Mesodermal cell (in vitro differentiated cells): ENCODE data around the gene TNK1.

ENCODE experiments used
- H3K27ac ChIP-seq: 2 replicates; pipeline ENCODE4 v1.7.0; 2013; ENCODE audit warnings: mild to moderate bottlenecking, low read depth, low read length, moderate library complexity; ENCODE audit not compliant: severe bottlenecking
- H3K36me3 ChIP-seq: 2 replicates; pipeline ENCODE4 v1.7.1; 2013; ENCODE audit warnings: mild to moderate bottlenecking, low read length, moderate library complexity; ENCODE audit not compliant: control insufficient read depth, insufficient read depth
- H3K4me1 ChIP-seq: one replicate; pipeline ENCODE4 v1.7.1; 2013; ENCODE audit warnings: mild to moderate bottlenecking, low read length; ENCODE audit not compliant: insufficient read depth, control insufficient read depth, poor library complexity, severe bottlenecking
- H3K4me3 ChIP-seq: 2 replicates; pipeline ENCODE4 v1.7.0; 2013; ENCODE audit warnings: low read length, control low read depth, mild to moderate bottlenecking; ENCODE audit not compliant: insufficient read depth, poor library complexity, severe bottlenecking; ENCODE audit errors: extremely low read depth
- H3K9me3 ChIP-seq: 2 replicates; pipeline ENCODE4 v1.7.1; 2013; ENCODE audit warnings: mild to moderate bottlenecking, low read length, moderate library complexity; ENCODE audit not compliant: control insufficient read depth
- WGBS, 2 experiments: methylation state at CpG; one replicate each; pipeline ENCODE4 v1.1.5; 2013; ENCODE audit warnings: missing lambda C conversion rate in 2 of 2; ENCODE audit not compliant: insufficient coverage in 2 of 2; 5-methylcytosine and 5-hydroxymethylcytosine counted together

The TNK1 gene

DNA sequence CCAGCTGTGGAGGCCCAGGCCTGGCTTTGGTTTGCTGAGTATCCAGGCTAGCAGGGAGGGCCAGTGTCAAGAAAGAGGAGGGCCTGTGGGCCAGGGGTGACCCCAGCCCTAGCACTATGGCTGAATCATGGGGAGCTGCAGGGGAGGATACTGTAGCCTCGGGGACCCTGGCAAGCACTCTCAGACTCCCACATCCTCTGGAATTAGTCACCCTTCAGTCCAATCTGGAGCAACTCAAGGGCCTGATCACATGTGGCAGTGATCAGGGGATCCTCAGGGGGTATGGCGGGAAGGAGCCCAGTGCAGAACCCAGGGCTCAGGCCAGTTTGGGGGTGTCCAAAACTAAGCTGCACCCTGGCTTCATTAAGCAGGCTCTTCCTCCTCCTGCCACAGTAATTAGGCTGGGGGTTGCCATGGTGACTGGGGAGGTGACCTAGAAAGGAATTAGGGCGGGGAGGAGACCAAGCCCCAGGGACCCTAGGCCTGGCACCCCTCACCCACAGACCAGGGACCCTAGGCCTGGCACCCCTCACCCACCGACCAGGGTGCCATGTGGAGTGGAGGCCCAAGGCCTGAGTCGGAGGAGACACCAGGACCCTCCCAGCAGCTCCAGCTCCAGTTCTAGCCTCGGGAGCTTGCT, 32.6 kb downstream of the TNK1 start:
- Histone ChIP-seq H3K4me3 (no peak overlapping the region), H3K27ac (no peak overlapping the region), H3K4me1 (peaks cover 4% of the 10 kb centered on the region), H3K36me3 (peaks cover 46% of the 10 kb centered on the region), H3K9me3 (no peaks in the 10 kb centered on the region)
- WGBS, 2 experiments: 90 to 100% methylated on average over 1 to 4 of the region's 6 CpGs

DNA sequence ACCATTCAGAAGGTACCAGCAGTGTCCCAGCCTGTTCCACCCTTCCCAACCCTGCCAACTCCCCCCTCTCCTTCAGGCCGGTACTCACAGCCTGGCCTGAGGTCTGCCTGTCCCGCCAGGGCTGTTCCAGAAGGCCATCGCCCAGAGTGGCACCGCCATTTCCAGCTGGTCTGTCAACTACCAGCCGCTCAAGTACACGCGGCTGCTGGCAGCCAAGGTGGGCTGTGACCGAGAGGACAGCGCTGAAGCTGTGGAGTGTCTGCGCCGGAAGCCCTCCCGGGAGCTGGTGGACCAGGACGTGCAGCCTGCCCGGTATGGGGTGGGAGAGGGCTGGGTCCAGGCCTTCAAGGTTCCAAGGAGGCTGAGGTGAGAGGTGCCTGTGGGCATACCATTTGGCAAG, 33.9 kb downstream of the TNK1 start:
- Histone ChIP-seq H3K4me3 (no peak overlapping the region), H3K9me3 (no peaks in the 10 kb centered on the region), H3K4me1 (peaks cover 8% of the 10 kb centered on the region), H3K36me3 (peaks cover 33% of the 10 kb centered on the region), H3K27ac (no peak overlapping the region)
- 89 to 92% methylated on average over 14 of the region's 14 CpGs for WGBS, 2 experiments

DNA sequence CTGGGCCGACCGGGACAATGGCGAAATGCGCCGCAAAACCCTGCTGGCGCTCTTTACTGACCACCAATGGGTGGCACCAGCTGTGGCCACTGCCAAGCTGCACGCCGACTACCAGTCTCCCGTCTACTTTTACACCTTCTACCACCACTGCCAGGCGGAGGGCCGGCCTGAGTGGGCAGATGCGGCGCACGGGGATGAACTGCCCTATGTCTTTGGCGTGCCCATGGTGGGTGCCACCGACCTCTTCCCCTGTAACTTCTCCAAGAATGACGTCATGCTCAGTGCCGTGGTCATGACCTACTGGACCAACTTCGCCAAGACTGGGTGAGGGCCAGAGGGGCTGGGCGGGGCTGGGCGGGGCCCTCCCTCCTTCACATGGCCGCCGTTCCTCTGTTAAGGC, 34.9 kb downstream of the TNK1 start:
- H3K9me3 ChIP-seq: no peaks in the 10 kb centered on the region
- no peak overlapping the region for H3K27ac ChIP-seq
- 95 to 96% methylated on average over 16 to 22 of the region's 23 CpGs for WGBS, 2 experiments
- peaks cover 26% of the 10 kb centered on the region for H3K36me3 ChIP-seq
- H3K4me1 ChIP-seq: peaks cover 9% of the 10 kb centered on the region
- H3K4me3 ChIP-seq: no peak overlapping the region

DNA sequence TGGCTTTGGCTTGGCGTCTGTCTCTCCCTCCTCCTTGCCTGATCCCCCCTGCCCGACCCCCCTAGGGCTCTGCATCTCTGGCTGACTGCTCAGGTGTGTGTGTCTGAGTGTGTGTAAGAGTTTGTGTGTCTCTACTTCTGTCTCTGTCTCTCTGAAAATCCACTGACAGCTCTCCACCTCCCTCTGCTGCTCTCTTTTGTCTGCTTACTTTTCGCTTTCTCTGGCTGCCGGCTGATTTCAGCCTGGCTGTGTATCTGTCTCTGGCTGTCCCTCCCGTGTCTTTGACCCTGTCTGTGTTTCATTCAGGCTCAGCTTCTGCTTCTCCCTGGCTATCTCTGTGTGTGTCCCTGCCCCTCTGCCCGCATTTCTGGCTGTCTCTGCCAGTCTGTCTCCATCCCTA, 35.4 kb downstream of the TNK1 start:
- Histone ChIP-seq H3K4me1 (peaks cover 9% of the 10 kb centered on the region), H3K4me3 (no peak overlapping the region), H3K27ac (no peak overlapping the region), H3K36me3 (peaks cover 22% of the 10 kb centered on the region), H3K9me3 (no peaks in the 10 kb centered on the region)
- WGBS, 2 experiments: 85 to 89% methylated on average over 4 of the region's 6 CpGs

DNA sequence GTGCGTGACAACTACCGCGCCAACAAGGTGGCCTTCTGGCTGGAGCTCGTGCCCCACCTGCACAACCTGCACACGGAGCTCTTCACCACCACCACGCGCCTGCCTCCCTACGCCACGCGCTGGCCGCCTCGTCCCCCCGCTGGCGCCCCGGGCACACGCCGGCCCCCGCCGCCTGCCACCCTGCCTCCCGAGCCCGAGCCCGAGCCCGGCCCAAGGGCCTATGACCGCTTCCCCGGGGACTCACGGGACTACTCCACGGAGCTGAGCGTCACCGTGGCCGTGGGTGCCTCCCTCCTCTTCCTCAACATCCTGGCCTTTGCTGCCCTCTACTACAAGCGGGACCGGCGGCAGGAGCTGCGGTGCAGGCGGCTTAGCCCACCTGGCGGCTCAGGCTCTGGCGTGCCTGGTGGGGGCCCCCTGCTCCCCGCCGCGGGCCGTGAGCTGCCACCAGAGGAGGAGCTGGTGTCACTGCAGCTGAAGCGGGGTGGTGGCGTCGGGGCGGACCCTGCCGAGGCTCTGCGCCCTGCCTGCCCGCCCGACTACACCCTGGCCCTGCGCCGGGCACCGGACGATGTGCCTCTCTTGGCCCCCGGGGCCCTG, 36.3 kb downstream of the TNK1 start:
- Histone ChIP-seq H3K9me3 (no peaks in the 10 kb centered on the region), H3K4me1 (peaks cover 9% of the 10 kb centered on the region), H3K27ac (no peak overlapping the region), H3K4me3 (no peak overlapping the region), H3K36me3 (peaks cover 18% of the 10 kb centered on the region)
- 92 to 96% methylated on average over 35 to 39 of the region's 54 CpGs for WGBS, 2 experiments

DNA sequence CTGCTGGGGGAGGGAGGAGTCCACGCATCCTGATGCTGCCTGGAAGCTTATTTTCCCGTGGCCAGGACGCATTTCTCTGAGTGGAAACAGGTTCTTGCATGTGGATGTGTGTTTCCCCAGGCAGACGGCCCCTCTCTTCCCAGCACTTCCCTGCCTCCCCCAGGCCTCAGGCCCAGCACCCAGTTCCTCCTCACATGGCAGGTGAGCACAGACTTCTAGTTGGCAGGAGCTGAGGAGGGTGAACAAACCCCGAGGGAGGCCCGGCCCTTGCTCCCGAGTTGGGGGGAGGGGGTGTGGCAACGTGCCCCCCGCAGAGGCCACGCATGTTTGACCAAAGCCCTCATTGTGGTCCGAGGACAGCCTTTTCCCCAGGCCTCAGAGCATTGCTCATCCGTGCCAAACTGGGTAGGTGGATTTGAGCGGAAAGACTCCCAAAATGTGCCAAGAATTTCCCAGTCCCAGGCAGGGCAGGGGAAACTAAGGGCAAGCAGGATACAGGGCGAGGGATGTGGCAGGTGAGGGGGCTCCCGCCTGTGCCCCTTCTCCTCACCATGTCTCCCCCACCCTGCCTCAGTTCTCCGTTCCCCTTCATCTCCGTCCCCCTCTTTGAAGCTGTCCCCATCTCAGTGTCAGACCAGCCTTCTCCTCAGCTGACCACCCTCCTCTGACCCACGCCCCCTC, 37.7 kb downstream of the TNK1 start:
- Histone ChIP-seq H3K4me1 (peaks cover 5% of the 10 kb centered on the region), H3K9me3 (no peaks in the 10 kb centered on the region), H3K36me3 (peaks cover 18% of the 10 kb centered on the region), H3K4me3 (no peak overlapping the region), H3K27ac (peak overlapping the region; percentile 23)
- WGBS, 2 experiments: 61 to 73% methylated on average over 9 of the region's 18 CpGs

DNA sequence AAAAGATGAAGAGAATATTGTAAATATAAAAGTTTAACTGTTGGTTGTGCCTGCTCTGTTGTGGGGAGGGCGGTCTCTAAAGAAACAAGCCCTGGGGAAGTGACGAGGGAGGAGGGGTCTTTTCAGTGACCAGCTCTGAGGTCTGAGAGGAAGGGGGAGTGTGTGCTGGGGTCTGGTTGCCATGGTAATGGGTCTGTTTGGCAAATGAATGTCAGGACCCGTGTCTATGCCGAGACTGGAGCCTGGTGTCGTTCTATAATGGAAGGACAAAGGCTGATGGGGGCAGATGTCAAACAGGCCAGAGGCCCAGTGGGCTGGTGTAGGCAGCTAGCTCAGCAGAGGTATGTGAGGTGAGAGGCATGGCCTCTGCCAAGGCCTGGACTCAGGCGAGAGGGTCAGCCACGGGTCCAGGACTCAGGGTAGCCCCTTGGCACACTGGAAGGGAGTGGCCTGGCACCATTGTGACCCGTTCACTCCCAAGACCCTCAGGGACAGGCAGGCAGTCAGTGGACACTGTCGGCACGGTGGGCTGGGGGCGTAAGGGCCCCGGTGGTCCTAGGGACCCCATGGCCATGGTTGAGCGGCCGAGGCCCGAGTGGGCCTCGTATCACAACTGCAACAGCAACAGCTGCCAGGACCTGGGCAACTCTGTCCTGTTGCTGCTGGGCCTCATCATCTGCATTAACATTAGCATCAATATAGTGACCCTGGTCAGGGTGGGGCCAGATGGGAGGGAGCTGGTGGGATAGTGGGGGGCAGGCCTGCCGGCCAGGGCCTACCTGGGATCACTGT, 39.1 kb downstream of the TNK1 start, which contains the start of gene SPEM1:
Gene SPEM1, plus strand, starts transcription at position 506 of the 792 bp plus-strand sequence. Its CDS starts 61 bp downstream, at position 567.
- no peak within 1 kb of the TSS for H3K4me3 ChIP-seq
- peaks cover 5% of the 10 kb centered on the region for H3K4me1 ChIP-seq
- 76 to 89% methylated on average over 11 to 16 of the region's 17 CpGs for WGBS, 2 experiments
- peak within 1 kb of the TSS; percentile 87 for H3K27ac ChIP-seq
- peaks cover 9% of the 10 kb centered on the region for H3K36me3 ChIP-seq
- H3K9me3 ChIP-seq: no peaks in the 10 kb centered on the region

DNA sequence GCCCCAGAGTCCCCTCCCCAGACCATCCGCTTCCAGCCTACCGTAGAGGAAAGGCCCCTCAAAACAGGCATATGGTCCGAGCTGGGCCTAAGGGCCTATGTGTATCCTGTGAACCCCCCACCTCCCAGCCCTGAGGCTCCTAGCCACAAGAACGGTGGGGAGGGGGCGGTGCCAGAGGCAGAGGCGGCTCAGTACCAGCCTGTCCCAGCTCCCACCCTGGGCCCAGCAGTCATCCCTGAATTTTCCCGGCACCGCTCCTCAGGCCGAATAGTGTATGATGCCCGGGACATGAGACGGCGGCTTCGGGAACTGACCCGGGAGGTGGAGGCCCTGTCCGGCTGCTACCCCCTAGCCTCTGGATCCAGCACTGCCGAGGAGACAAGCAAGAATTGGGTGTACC, 40.3 kb downstream of the TNK1 start:
- H3K9me3 ChIP-seq: no peaks in the 10 kb centered on the region
- no peaks in the 10 kb centered on the region for H3K36me3 ChIP-seq
- no peak overlapping the region for H3K27ac ChIP-seq
- peaks cover 5% of the 10 kb centered on the region for H3K4me1 ChIP-seq
- 92 to 94% methylated on average over 13 to 15 of the region's 16 CpGs for WGBS, 2 experiments
- H3K4me3 ChIP-seq: no peak overlapping the region

DNA sequence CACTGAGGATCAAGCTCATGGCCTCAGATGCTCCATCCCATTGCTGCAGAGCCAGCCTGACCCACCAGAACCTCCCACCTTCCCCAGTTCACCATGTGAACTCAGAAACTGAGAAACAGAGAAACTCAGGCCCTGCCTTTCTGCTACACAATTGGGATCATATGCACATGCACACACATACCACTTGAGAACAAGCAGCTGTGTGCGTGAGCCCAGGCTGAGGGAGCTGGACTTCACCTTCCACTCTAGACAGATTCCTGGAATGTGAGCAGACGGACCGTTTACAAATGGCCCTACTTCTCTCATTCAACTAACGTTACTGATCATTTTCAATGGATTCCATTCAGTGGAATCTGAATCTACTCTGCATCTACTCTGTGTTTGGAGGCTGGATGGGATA, 42.8 kb downstream of the TNK1 start:
- Histone ChIP-seq H3K4me3 (no peak overlapping the region), H3K4me1 (peaks cover 5% of the 10 kb centered on the region), H3K36me3 (no peaks in the 10 kb centered on the region), H3K9me3 (no peaks in the 10 kb centered on the region), H3K27ac (no peak overlapping the region)
- 92 to 100% methylated on average over 3 to 4 of the region's 4 CpGs for WGBS, 2 experiments

DNA sequence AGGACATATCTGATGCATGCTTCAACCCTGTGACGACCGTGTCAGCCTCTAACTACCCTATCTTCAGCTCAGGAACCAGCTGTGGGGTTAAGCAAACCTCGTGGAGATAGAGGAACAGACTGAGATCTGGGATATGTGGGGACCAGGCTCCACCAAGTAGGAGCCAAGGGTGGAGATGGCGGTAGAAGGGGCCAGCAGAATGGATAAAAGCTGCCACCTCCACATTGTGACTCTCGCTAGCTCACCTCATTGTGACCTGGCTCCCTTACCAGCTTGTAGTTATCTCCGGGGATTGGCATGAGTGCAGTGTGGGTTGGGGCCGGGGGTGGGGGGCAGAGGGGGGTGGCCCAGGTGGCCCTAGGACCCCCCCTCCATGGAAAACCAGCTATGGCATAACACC, 44.4 kb downstream of the TNK1 start, which contains the start of gene SPEM2:
Gene SPEM2, plus strand, starts transcription at position 301 of the 400 bp plus-strand sequence. Its CDS starts 73 bp downstream, at position 374.
- Histone ChIP-seq H3K9me3 (no peaks in the 10 kb centered on the region), H3K4me3 (no peak within 1 kb of the TSS), H3K27ac (no peak within 1 kb of the TSS), H3K36me3 (no peaks in the 10 kb centered on the region), H3K4me1 (no peaks in the 10 kb centered on the region)
- 93 to 95% methylated on average over 4 to 5 of the region's 7 CpGs for WGBS, 2 experiments
